HG02588 (cell line): Measurements from ENCODE around the gene MYO1F.

Experiments
- ATAC-seq: cut with Tn5 transposase; IDR thresholded peaks from one replicate; pipeline ENCODE4 v1.9.1; 2021; ENCODE audit warnings: mild to moderate bottlenecking, moderate library complexity; ENCODE audit not compliant: unreplicated experiment

Gene MYO1F

DNA sequence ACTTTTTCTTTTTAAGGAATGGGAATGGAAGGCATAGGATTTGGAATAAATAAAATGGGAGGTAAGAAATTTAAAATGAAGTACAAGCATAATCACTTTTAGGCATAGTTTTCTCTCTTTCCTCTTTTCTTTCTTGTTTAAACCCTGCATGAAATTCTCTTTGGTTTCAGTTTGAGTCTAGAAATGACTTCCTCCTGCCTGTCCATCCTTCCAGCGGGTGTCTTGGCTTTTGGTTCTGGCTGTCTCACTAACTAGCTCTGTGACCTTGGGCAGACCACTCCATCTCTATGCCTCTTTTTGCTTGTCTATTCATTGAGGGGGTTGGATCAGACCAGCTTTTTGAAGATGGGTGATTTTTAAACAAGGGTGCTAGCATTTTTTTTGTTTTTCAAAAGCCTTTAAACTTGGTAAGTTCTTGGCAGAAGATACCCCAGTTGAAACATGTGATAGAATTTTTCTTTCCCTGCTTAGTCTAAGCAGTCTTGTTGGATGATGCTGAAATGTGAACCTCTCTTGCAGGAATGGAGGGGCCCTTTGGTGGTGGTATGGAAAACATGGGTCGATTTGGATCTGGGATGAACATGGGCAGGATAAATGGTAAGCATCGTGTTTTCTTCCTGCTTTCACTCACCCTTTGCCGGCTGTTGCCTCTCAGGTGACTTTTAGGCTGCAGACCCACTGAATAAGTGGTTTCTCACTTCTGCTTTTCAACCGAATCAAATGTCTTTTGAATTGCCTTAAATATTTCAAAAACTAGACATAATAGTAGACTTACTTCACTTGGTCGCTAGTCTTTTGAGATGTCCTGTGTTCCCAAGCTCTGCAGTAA, 103.4 kb downstream of the MYO1F start:
- no peak for ATAC-seq
